HG02840 (cell line): Measurements from ENCODE around the gene ARHGAP5.

Source experiments
- ATAC-seq: cut with Tn5 transposase; IDR thresholded peaks from one replicate; pipeline ENCODE4 v1.9.1; 2021; ENCODE audit warnings: mild to moderate bottlenecking, moderate library complexity, moderate number of reproducible peaks; ENCODE audit not compliant: unreplicated experiment, low FRiP score

The ARHGAP5 gene, protein sequence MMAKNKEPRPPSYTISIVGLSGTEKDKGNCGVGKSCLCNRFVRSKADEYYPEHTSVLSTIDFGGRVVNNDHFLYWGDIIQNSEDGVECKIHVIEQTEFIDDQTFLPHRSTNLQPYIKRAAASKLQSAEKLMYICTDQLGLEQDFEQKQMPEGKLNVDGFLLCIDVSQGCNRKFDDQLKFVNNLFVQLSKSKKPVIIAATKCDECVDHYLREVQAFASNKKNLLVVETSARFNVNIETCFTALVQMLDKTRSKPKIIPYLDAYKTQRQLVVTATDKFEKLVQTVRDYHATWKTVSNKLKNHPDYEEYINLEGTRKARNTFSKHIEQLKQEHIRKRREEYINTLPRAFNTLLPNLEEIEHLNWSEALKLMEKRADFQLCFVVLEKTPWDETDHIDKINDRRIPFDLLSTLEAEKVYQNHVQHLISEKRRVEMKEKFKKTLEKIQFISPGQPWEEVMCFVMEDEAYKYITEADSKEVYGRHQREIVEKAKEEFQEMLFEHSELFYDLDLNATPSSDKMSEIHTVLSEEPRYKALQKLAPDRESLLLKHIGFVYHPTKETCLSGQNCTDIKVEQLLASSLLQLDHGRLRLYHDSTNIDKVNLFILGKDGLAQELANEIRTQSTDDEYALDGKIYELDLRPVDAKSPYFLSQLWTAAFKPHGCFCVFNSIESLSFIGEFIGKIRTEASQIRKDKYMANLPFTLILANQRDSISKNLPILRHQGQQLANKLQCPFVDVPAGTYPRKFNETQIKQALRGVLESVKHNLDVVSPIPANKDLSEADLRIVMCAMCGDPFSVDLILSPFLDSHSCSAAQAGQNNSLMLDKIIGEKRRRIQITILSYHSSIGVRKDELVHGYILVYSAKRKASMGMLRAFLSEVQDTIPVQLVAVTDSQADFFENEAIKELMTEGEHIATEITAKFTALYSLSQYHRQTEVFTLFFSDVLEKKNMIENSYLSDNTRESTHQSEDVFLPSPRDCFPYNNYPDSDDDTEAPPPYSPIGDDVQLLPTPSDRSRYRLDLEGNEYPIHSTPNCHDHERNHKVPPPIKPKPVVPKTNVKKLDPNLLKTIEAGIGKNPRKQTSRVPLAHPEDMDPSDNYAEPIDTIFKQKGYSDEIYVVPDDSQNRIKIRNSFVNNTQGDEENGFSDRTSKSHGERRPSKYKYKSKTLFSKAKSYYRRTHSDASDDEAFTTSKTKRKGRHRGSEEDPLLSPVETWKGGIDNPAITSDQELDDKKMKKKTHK (N-terminal part only)

DNA sequence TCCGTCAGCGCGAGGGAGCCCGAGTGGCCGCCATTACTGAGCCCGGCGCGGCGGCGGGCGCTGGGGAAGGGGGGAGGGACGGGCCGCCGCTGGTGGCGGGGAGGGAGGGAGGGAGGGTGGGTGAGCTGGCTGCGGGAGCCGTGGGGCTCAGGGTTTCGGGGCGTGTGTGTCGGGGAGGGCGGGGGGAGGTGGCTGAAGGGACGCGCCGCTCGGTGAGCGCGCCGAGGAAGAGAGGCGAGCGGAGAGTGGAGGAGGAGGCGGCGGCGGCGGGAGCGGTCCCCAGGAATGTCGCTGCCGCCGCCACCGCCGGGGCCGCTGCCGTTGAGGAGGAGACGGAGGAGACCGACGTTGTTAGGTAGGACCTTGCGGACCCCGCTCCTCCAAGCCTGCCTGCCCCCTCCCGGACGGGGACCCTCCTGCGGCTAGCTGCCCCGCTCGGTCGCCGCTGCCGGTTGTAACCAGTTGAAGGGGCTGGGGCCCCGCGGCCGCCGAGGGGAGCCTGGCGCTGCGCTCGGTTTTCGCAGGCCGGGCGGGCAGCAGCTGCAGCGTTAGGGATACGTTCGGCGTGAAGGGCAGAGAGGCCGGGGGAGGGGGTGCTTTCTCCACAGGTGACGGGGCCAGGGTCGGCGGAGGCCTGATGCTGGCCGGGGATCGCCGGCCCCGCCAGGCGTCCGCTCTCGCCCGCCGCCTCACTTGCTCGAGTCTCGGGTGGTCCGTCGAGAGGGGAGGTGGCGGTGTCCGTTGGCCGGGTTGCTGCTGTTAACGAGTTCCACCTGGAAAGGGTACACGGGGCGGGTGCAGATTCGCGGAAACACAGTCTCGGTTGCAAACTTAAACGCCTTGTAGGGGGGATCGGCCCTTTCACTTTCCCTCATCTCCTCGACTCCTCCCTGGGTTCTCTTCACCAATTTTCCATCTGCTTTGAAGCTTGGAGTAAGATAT lies at the start of gene ARHGAP5:
ARHGAP5 (plus strand) TSS at position 224 of the 942 bp plus-strand sequence. CDS start 13,366 bp downstream, outside the sequence.
- peak; percentile 23 for ATAC-seq

DNA sequence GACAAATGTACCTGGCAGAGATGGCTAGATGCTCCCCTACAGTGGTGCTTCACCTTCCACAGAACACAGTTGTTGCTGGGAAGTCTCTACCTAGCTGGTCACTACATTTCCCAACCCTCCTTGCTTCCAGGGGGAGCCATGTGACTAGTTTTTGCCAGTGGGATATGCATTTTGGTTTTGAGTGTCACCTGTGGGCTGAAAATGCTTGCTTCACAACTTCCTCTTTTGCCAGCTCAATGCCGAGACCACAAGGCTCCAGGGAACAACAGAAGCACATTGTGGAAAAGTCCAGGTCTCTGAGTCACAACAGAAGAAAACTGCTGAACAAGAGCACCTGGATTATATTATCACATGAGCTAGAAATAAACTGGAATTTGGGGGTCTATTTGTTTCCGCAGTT lies 48.5 kb upstream of the ARHGAP5 start:
- ATAC-seq = no peak

DNA sequence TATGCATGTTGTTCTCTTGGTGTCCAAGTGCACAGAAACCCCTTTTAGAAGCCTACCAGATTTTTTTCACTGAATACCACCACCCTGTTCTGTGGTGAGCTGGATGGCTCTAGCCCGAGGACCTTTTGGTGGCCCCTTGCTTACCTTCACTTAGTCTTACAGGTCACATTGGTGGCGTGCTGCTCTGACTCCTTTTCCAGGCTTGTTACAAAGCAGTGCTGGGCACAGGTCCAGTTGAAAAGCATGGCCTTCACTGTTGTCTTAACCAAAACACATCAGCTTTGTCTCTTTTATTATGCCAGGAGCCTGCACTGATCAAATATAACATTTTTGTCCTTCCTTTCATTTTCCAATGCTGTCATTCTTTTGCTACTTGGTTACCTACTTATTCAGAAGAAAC lies 43.6 kb upstream of the ARHGAP5 start:
- no peak for ATAC-seq

DNA sequence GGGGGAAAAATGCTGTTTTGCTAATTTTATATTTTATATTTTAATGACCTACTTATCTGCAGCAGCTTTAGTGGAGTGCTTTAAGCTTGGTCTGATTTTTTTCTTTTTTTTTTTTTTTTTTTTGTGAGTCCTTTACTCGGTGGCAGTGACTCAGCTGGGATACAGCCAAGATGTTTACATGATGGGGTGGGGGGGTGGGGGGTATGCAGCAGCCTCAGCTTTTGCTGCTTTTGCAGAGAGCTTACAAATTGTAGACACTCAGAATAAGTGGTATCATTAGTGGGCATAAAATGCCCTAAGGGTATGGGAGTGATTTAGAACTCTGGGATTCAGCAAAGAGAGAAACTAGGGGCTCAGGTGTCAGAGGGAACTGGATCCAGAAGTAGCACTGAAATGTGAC lies 38.2 kb upstream of the ARHGAP5 start:
- no peak for ATAC-seq

DNA sequence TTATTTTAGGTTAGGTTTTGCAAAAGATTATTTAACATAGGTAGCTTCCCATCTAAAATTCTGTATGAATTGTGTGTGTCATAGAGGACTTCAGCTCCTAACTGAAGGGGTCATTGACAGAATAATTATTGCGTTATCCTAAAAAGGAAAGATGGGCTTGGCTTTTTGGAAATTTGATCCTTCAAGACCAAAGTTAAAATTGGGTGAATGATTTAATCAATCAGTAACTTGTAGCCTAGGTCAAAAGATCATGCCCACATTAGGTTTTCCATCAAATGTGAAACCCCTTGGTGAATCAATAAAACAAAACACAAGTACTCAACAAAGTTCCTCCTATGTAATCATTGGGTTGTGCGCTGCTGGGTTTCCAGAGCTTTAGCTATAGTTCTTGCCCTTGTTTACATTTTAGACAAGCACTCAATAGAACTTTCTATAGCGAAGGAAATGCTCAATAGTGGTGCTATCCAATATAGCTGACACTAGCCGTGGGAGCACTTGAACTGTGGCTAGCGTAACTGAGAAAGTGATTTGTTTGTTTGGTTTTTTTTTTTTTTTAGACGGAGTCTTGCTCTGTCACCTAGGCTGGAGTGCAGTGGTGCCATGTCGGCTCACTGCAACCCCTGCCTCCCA lies 37.6 kb upstream of the ARHGAP5 start:
- ATAC-seq = no peak

DNA sequence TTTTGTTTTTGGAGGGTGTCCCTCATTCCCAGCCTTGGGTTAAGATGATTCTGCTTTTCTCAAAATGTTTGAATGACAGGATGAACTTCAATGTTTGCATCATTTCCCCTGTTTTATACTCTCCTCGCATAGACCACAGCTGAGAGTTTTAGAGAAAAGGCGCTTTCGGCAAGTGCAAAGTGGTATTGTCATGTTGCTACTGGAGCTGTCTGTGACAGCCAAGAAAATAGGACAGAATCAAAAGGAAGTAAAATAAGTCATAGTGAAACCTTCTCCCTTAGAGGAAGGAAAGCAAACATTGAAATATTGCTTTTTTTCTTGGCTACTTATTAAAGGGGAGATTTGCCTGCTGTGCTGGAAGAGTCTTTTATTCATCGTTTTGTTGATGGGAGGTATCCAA lies 33.5 kb upstream of the ARHGAP5 start:
- no peak for ATAC-seq

DNA sequence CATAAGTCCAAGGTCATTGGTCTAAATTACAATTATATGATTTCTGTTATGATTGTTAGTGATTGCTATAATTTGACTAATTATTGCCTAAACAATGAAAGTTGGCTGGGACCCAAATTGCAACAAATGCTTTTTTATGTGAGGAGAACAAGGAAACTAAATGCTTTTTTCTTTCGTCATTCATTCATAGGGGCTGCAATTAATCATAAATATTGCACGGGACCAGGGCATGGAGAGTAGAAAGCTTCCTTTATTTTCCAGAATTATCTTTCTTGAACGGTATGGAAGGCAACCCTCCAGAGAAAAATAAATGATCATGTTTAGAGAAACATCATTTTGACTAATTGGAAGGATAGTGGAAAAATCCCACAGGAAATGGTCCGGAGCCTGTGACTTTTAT lies 32.6 kb upstream of the ARHGAP5 start:
- ATAC-seq = no peak

DNA sequence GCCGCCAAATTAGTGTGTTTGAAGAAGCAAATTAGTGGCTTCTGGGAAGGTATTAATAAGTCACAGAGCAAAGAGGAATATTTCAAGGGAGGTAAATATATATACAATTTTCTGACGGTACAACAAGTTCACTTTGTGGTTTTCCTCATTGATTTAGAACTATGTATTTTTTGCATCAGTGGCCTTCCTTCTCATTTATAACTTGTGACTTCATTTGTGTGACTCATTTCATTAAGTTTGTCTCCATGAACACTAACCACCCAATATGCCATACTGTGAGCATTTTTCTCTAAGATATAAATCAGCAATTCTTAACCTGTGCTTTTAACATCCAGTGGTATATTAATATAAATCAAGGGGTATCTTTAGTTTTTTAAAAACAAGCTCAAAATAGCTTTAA lies 29.3 kb upstream of the ARHGAP5 start:
- ATAC-seq = no peak

DNA sequence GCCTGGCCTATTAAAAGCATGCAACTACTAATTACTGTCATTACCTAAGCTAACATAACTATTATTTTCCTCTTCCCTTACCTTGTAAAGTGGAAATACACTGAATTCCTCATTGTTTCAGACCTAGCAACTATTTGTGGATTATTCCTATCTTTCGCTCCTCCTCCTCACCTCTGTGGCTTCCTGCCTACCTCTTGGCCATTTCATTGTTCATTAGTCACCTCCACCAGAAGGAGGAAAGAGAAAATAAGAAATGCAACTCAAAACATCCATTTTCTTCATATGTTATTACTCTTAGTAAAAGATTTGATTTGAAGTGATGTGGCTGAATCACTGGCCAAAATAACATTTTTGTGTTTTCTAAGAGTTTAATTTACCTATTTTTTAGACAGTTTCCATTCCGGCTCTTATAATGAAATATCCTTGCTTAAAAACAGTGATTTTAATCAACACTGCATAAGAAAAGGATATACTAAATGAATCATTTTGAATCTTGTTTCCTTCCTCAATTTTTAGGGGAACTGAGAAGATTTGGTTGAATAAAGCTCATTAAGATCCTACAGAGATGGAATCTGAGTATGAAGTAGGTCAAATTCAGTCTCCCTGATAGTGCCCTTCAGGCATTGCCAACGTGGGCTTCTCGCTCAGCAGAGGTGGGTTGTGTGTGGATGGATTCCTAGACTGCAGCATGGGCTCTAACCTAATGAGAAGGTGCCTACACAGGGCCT lies 27.6 kb upstream of the ARHGAP5 start:
- ATAC-seq = no peak

DNA sequence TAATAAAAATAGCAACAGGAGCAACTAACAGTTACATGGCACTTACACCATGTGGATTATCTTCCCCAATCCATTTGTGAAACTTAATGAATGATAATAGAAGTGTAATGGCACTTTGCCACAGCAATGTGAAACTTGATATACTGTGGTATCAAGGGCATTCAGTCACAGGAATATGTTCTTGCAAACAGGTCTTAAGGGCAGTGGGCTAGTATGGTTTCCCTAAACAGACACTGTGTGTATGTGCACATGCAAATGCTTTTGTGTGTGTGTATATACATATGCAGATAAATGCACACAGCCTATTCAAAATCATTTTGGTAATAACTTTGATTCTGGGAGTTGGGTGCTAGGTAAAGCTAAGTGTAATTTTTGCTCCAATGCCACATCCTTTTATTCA lies 26.2 kb upstream of the ARHGAP5 start:
- no peak for ATAC-seq

DNA sequence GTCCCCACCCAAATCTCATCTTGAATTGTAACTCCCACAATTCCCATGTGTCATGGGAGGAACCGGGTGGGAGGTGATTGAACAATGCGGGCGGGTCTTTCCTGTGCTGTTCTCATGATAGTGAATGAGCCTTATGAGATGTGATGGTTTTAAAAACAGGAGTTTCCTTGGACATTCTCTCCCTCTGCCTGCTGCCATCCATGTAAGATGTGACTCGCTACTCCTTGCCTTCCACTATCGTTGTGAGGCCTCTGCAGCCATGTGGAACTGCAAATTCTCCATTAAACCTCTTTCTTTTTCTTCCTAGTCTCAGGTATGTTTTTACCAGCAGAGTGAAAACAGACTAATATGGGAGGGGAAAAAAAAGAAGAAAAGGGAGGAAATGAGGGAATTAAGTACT lies 22.6 kb upstream of the ARHGAP5 start:
- no peak for ATAC-seq

DNA sequence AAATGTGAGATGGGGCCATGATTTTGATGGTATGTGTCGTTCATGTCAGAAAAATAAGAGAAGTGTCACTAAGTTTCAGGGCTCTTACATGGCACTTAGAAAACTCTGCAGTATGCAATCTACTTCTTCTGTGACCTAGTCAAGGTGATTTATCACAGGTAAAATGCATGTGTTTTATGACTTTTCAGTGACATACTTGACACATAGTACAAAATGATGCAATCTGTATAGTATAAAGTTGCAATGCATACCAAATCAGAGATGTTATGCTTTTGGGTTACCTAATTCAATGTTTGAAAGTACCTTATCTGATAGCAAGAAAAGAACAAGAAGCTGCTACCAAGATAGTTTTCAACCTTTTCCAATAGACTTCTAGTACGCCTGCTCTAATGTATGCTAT lies 21.9 kb upstream of the ARHGAP5 start:
- ATAC-seq = no peak

DNA sequence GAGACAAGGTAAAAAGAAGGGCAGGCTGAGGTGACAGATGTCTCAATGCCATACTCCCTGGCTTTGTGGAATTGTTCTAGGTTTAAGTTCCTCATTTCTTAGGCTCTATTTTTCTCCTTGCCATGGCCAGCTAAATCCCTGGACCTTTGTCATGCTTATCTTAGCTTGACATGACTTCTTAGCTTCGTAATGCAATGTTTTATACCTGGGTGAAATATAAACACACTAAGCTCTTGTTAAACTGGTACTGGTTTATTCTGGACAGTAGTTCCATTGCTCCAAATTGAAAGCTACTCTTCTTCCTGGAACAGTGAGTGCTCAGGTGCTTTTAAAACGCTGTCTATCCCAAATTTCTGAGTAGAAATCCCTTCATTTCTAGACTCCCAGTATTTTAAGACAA lies 17.4 kb upstream of the ARHGAP5 start:
- no peak for ATAC-seq

DNA sequence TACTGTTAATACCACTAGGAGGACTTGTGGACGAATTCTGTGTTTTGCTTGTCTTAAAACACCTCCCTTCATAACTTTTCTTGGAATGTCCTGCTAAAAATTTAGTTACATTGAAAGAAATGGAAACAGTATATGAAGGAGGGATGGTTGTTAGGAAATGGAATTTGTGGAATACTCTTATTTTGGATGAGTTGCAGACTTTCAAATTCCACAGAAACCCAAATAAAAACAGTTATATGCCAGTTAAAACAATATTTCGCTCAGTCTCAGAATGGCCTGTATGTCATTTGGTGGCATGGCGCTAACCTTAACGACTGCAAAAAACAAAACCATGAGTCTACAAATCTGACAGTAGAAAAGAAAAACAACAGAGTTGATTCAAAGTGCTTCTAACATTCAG lies 12.2 kb upstream of the ARHGAP5 start:
- ATAC-seq = no peak

DNA sequence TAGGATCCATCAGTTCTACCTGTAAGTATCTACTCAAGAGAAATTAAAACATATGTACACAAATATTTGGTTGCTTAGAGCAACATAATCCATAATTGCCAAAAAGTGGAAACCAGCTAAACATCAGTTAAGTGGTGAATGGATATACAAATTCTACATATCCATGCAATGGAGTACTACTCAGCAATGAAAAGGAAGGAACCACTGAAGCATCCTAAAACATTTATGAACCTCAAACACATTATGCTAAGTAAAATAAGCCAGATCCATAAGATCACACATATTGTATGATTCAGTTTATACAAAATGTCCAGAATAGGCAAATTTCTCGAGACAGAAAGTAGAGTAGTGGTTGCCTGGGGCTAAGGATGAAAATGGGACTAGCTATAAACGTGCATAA lies 8.4 kb upstream of the ARHGAP5 start:
- ATAC-seq = no peak

DNA sequence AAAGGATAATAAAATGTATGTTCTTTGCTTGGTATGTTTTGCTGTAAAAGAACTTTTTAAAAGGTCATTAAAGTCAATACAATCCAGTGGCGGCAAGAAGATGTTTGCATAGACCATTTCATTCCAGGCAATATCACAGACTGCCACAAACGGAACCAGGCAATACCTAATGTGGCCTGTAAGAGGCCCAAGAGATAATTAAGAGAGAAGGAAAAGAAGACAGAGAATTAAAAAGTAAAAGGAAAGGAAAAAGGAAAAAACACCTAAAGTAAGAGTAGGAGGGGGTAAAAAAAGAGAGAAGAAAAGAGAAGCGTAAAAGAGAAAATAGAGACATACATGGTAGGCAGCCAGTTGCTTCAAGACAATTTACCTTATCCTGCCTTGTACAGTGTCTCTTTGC lies 6.8 kb upstream of the ARHGAP5 start:
- no peak for ATAC-seq

DNA sequence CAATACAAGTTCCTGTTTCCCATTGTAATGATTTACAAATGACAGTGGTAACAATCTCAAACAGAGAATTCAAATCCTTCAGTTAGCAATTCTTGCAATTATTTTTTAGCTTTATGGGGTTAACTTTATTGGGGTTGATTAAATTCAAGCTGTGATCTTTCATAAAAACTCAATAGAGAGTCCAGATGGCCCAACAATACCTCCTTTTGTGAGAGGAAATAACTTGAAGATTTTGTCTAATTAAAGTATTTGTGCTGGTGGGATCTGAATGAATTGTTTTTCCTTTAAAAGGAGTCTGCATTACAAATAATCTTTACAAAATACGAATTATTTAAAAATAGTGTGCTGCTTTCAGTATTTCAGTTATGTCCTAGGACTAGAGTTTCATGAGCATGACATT lies 4.4 kb upstream of the ARHGAP5 start:
- ATAC-seq = no peak

DNA sequence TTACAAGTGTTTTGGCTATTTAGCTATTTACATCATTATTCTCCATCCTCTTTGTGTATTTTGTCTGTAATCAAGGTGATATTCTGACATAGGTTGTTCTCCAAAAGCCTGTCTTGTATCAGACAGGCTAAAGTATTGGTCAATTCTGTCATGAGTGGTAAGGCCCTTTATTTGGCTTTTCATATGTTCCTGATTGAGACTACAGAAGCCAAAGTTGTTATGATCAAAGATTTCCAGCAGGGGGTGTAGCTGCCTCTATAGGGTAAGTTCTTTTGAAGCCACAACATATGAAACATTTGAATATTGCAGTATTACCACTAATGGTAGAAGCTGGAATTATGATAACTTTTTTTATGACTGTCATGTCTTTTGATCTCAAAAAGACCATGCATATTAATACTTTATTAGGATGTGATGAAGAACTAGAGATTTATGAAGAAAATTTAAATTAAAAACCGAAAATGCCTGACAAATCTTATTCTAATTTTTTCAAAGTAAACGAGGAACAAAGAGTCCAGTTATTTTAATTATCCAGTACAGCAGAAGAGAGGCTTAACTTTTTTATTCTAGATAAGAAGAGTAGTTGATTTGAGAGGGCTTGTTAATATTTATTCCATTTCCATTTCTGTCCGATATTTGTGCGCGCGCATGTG lies 3.4 kb upstream of the ARHGAP5 start:
- ATAC-seq = no peak
